HepG2 (cell line): Measurements from ENCODE around the gene CUL1. TPM values are rescaled to one million over a fixed set of nuclear protein-coding genes. Genes with fewer than 3 reads are reported as not detected.

Experiments used
- GABPA ChIP-seq, 2 experiments: IDR thresholded peaks; 2 replicates each; pipeline ENCODE4 v1.6.1; 2011 to 2016; ENCODE audit warnings: low read depth in 2 of 2, low read length in 1 of 2, missing biosample characterization in 1 of 2, missing genetic modification characterization in 1 of 2
- KLF16 ChIP-seq, 2 experiments: sonication (generic) in 1 of 2; formaldehyde crosslinking in 1 of 2; IDR thresholded peaks; 2 replicates each; pipeline versions ENCODE4 v1.6.1 to v1.8.0; 2016 to 2023; ENCODE audit warnings: missing genetic modification reagents in 2 of 2, missing compliant biosample characterization in 1 of 2
- SAFB2 ChIP-seq: sonication (generic); formaldehyde crosslinking; IDR thresholded peaks from 2 replicates; pipeline ENCODE4 v1.5.1; 2020; ENCODE audit warnings: missing genetic modification reagents, low read depth, mild to moderate bottlenecking, borderline replicate concordance
- SP4 ChIP-seq: sonication (generic); formaldehyde crosslinking; IDR thresholded peaks from 2 replicates; pipeline ENCODE4 v1.8.1; 2023; ENCODE audit warnings: mild to moderate bottlenecking, missing genetic modification reagents
- ZFP90 ChIP-seq: sonication (generic); formaldehyde crosslinking; IDR thresholded peaks from 2 replicates; pipeline ENCODE4 v1.8.0; 2022; ENCODE audit warnings: missing genetic modification reagents, mild to moderate bottlenecking, inconsistent platforms, borderline replicate concordance
- ZNF121 ChIP-seq: sonication (generic); formaldehyde crosslinking; IDR thresholded peaks from 2 replicates; pipeline ENCODE4 v1.5.0; 2020; ENCODE audit warnings: mild to moderate bottlenecking, missing genetic modification reagents
- ZNF333 ChIP-seq: sonication (generic); formaldehyde crosslinking; IDR thresholded peaks from 2 replicates; pipeline ENCODE4 v1.4.0; 2020; ENCODE audit warnings: mild to moderate bottlenecking, missing genetic modification reagents, borderline replicate concordance
- ZNF33A ChIP-seq: sonication (generic); formaldehyde crosslinking; IDR thresholded peaks from 2 replicates; pipeline ENCODE4 v1.5.1; 2020; ENCODE audit warnings: missing genetic modification reagents, mild to moderate bottlenecking, moderate library complexity, borderline replicate concordance
- ZNF441 ChIP-seq: sonication (generic); formaldehyde crosslinking; IDR thresholded peaks from 2 replicates; pipeline ENCODE4 v1.7.0; 2021; ENCODE audit warnings: missing genetic modification reagents, borderline replicate concordance
- ZNF446 ChIP-seq: sonication (generic); formaldehyde crosslinking; IDR thresholded peaks from 2 replicates; pipeline ENCODE4 v1.5.0; 2020; ENCODE audit warnings: mild to moderate bottlenecking, missing genetic modification reagents
- ZNF557 ChIP-seq: sonication (generic); formaldehyde crosslinking; IDR thresholded peaks from 2 replicates; pipeline ENCODE4 v1.4.0; 2020; ENCODE audit warnings: missing genetic modification reagents
- ZNF660 ChIP-seq: sonication (generic); formaldehyde crosslinking; IDR thresholded peaks from 2 replicates; pipeline ENCODE4 v1.5.1; 2020; ENCODE audit warnings: mild to moderate bottlenecking, low read depth, missing genetic modification reagents, borderline replicate concordance
- ZNF891 ChIP-seq: sonication (generic); formaldehyde crosslinking; IDR thresholded peaks from 2 replicates; pipeline ENCODE4 v1.5.0; 2020; ENCODE audit warnings: mild to moderate bottlenecking, missing genetic modification reagents
- polyA plus RNA-seq, 8 experiments: library from polyadenylated mRNA; depleted of rRNA in 3 of 8; stranded (reverse) in 7 of 8; unstranded in 1 of 8; fragments of >200 nt; fragmentation: Illumina TruSeq in 4 of 8; extraction: Trizol in 4 of 8; gene quantifications; 2 replicates each; pipeline versions ENCODE4 v1.2.1 to v1.2.3, GENCODE V29; 2011 to 2016; ENCODE audit warnings: low read depth in 4 of 8, missing spikeins in 1 of 8, mixed read lengths in 1 of 8; ENCODE audit not compliant: insufficient read depth in 1 of 8
- total RNA-seq, 5 experiments: library from RNA; depleted of rRNA; stranded (reverse); fragments of >200 nt; fragmentation: Illumina TruSeq; extraction: Trizol; gene quantifications; 2 replicates each; pipeline ENCODE4 v1.2.3, GENCODE V29; 2016; ENCODE audit warnings: low read depth in 1 of 5
- TF ChIP-seq, protein P1 (sequence below): sonication (generic); formaldehyde crosslinking; IDR thresholded peaks from 2 replicates; pipeline ENCODE4 v1.5.1; 2020; ENCODE audit warnings: mild to moderate bottlenecking, missing genetic modification reagents, moderate library complexity
- TF ChIP-seq, protein P2 (sequence below): sonication (generic); formaldehyde crosslinking; IDR thresholded peaks from 2 replicates; pipeline ENCODE4 v1.4.0; 2020; ENCODE audit warnings: missing genetic modification reagents
- TF ChIP-seq, protein P3 (sequence below): sonication (generic); formaldehyde crosslinking; IDR thresholded peaks from 2 replicates; pipeline ENCODE4 v1.4.0; 2020; ENCODE audit warnings: missing genetic modification reagents, borderline replicate concordance

Gene CUL1
- total and polyA plus RNA-seq, 2 of the 13 experiments (the other 11 are each of a cell fraction or from before 2014, with no cell fraction given), result 30.1 to 45.9 TPM

DNA sequence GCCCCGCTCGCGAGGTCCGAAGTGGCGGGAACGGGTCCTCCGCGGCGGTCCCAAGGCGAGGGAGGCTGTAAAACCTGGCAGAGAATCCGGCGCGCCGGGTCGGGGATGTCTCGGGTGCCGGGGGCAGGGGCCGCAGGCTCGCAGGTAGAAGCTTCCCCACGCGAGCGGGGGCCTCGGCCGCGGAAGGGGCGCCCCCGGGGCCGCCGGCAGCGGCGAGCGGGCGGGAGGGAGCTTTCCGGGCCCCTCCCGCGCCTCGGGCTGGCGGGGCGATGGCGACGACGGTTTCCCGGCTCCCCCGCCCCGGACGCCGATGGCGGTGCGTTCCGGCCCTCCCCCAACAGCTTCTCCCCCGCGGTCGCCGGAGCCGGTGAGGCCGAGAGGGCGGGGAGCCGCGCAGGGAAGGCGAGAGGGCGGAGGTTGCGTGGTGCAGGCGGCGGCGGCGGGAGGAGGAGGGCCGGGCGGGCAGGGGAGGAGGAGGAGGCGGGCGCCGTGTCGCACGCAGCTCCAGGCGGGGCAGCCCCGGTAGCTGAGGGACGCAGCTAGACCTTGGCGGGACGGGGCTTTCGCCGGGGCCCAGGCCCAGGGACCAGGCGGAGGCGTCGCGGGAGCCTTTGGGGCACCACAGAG, at the start of gene CUL1 (continued):
- TF ChIP-seq, protein P1, sequence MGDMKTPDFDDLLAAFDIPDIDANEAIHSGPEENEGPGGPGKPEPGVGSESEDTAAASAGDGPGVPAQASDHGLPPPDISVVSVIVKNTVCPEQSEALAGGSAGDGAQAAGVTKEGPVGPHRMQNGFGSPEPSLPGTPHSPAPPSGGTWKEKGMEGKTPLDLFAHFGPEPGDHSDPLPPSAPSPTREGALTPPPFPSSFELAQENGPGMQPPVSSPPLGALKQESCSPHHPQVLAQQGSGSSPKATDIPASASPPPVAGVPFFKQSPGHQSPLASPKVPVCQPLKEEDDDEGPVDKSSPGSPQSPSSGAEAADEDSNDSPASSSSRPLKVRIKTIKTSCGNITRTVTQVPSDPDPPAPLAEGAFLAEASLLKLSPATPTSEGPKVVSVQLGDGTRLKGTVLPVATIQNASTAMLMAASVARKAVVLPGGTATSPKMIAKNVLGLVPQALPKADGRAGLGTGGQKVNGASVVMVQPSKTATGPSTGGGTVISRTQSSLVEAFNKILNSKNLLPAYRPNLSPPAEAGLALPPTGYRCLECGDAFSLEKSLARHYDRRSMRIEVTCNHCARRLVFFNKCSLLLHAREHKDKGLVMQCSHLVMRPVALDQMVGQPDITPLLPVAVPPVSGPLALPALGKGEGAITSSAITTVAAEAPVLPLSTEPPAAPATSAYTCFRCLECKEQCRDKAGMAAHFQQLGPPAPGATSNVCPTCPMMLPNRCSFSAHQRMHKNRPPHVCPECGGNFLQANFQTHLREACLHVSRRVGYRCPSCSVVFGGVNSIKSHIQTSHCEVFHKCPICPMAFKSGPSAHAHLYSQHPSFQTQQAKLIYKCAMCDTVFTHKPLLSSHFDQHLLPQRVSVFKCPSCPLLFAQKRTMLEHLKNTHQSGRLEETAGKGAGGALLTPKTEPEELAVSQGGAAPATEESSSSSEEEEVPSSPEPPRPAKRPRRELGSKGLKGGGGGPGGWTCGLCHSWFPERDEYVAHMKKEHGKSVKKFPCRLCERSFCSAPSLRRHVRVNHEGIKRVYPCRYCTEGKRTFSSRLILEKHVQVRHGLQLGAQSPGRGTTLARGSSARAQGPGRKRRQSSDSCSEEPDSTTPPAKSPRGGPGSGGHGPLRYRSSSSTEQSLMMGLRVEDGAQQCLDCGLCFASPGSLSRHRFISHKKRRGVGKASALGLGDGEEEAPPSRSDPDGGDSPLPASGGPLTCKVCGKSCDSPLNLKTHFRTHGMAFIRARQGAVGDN, result peak; percentile 68
- TF ChIP-seq SAFB2 (no peak), KLF16 (CRISPR knock-in tag; IDR thresholded peaks at IDR 0.05) (peak in 1 of 2 experiments; percentile 52; a peak in 1 of 4 replicates), ZNF33A (CRISPR knock-in tag) (no peak), ZFP90 (CRISPR knock-in tag) (no peak), ZNF441 (0 out of 2 replicates have a peak, but pooled peaks have one; percentile 36), ZNF333 (0 out of 2 replicates have a peak, but pooled peaks have one; percentile 62), ZNF557 (no peak), ZNF660 (CRISPR knock-in tag) (no peak), ZNF446 (CRISPR knock-in tag) (no peak; the same call in 1 of the 2 replicates), ZNF891 (CRISPR knock-in tag) (no peak), SP4 (CRISPR knock-in tag) (peak; percentile 24; the same call in 1 of the 2 replicates), ZNF121 (CRISPR knock-in tag) (0 out of 2 replicates have a peak, but pooled peaks have one; percentile 25), GABPA (IDR thresholded peaks at IDR 0.05; ENCODE audit: low read depth, low read length) (peak; percentile 36; the same call in 1 of the 2 replicates), GABPA (CRISPR knock-in tag; IDR thresholded peaks at IDR 0.05; ENCODE audit: low read depth) (no peak)
- TF ChIP-seq, protein P2, sequence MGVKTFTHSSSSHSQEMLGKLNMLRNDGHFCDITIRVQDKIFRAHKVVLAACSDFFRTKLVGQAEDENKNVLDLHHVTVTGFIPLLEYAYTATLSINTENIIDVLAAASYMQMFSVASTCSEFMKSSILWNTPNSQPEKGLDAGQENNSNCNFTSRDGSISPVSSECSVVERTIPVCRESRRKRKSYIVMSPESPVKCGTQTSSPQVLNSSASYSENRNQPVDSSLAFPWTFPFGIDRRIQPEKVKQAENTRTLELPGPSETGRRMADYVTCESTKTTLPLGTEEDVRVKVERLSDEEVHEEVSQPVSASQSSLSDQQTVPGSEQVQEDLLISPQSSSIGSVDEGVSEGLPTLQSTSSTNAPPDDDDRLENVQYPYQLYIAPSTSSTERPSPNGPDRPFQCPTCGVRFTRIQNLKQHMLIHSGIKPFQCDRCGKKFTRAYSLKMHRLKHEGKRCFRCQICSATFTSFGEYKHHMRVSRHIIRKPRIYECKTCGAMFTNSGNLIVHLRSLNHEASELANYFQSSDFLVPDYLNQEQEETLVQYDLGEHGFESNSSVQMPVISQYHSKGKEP (CRISPR knock-in tag), result 0 out of 2 replicates have a peak, but pooled peaks have one; percentile 28
- TF ChIP-seq, protein P3, sequence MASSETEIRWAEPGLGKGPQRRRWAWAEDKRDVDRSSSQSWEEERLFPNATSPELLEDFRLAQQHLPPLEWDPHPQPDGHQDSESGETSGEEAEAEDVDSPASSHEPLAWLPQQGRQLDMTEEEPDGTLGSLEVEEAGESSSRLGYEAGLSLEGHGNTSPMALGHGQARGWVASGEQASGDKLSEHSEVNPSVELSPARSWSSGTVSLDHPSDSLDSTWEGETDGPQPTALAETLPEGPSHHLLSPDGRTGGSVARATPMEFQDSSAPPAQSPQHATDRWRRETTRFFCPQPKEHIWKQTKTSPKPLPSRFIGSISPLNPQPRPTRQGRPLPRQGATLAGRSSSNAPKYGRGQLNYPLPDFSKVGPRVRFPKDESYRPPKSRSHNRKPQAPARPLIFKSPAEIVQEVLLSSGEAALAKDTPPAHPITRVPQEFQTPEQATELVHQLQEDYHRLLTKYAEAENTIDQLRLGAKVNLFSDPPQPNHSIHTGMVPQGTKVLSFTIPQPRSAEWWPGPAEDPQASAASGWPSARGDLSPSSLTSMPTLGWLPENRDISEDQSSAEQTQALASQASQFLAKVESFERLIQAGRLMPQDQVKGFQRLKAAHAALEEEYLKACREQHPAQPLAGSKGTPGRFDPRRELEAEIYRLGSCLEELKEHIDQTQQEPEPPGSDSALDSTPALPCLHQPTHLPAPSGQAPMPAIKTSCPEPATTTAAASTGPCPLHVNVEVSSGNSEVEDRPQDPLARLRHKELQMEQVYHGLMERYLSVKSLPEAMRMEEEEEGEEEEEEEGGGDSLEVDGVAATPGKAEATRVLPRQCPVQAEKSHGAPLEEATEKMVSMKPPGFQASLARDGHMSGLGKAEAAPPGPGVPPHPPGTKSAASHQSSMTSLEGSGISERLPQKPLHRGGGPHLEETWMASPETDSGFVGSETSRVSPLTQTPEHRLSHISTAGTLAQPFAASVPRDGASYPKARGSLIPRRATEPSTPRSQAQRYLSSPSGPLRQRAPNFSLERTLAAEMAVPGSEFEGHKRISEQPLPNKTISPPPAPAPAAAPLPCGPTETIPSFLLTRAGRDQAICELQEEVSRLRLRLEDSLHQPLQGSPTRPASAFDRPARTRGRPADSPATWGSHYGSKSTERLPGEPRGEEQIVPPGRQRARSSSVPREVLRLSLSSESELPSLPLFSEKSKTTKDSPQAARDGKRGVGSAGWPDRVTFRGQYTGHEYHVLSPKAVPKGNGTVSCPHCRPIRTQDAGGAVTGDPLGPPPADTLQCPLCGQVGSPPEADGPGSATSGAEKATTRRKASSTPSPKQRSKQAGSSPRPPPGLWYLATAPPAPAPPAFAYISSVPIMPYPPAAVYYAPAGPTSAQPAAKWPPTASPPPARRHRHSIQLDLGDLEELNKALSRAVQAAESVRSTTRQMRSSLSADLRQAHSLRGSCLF (CRISPR knock-in tag), result no peak
